ENCODE results near the gene MAPKBP1.

Gene MAPKBP1

DNA sequence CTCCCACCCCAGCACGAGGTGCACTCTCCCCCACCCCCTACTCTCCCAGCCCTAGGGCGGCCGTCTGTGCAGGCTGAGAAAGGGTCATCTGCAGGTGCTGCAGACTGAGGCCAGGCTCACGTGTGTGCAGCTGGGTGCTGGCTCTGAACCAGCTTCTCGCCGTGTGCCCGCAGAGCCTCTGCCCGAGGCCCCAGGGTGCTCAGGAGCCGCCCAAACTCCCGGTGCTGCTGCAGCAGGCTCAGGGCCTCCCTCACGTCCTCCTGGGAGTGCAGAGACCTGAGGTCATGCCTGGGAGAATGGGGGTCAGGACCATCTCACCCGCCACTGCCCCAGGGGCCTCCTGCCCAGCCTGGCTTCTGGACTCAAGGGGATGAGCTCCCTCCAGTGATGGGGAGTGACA is 102.4 kb downstream of the MAPKBP1 start:
- no peak overlapping the region for H3K4me3 ChIP-seq (ENCODE audit: low read length)
- TF ChIP-seq ZNF274 (IDR thresholded peaks at IDR 0.05; ENCODE audit: low read depth, low read length), result no peak
